Neural progenitor cell (in vitro differentiated cells): ENCODE measurements around the gene HP. TPM values are rescaled to one million over a fixed set of nuclear protein-coding genes. Genes with fewer than 3 reads are reported as not detected.

ENCODE experiments used
- DNase-seq: peaks from one replicate; pipeline ENCODE4 v3.0.0-alpha.2; 2016; ENCODE audit warnings: low spot score
- H2AFZ ChIP-seq: fragments of 200-600 bp; sonication (generic); replicated peaks from 2 replicates; pipeline ENCODE4 v1.6.1; 2016; ENCODE audit warnings: antibody characterized with exemption
- H3F3A ChIP-seq: fragments of 200-600 bp; sonication (generic); 2 replicates; pipeline ENCODE4 v1.6.1; 2016; ENCODE audit warnings: antibody characterized with exemption, low read depth
- H3K27ac ChIP-seq: fragments of 200-600 bp; sonication (generic); 2 replicates; pipeline ENCODE4 v1.5.1; 2016; ENCODE audit warnings: mild to moderate bottlenecking
- H3K27me3 ChIP-seq: fragments of 200-600 bp; sonication (generic); 2 replicates; pipeline ENCODE4 v1.6.1; 2016; ENCODE audit warnings: mild to moderate bottlenecking, moderate library complexity
- H3K36me3 ChIP-seq: fragments of 200-600 bp; sonication (generic); 2 replicates; pipeline ENCODE4 v1.5.1; 2016
- H3K4me1 ChIP-seq: fragments of 200-600 bp; sonication (generic); 2 replicates; pipeline ENCODE4 v1.6.1; 2016; ENCODE audit warnings: mixed run types
- H3K4me2 ChIP-seq: fragments of 200-600 bp; sonication (generic); 2 replicates; pipeline ENCODE4 v1.6.1; 2016
- H3K4me3 ChIP-seq: fragments of 200-600 bp; sonication (generic); 2 replicates; pipeline ENCODE4 v1.5.1; 2016
- H3K79me2 ChIP-seq: fragments of 200-600 bp; sonication (generic); 2 replicates; pipeline ENCODE4 v1.6.1; 2016; ENCODE audit warnings: low read depth
- H3K9ac ChIP-seq: fragments of 200-600 bp; sonication (generic); 2 replicates; pipeline ENCODE4 v1.6.1; 2016
- H3K9me3 ChIP-seq: fragments of 200-600 bp; sonication (generic); 2 replicates; pipeline ENCODE4 v1.5.1; 2016; ENCODE audit warnings: low read depth
- H4K20me1 ChIP-seq: fragments of 200-600 bp; sonication (generic); 2 replicates; pipeline ENCODE4 v1.6.1; 2016; ENCODE audit warnings: low read depth
- H3K27ac Mint-ChIP-seq: 3 replicates; pipeline ENCODE4 v1.8.0; 2021; ENCODE audit warnings: mixed read lengths
- H3K27me3 Mint-ChIP-seq: 2 replicates; pipeline ENCODE4 v1.8.0; 2022; ENCODE audit warnings: low read depth, mild to moderate bottlenecking, inconsistent platforms, moderate library complexity, mixed read lengths; ENCODE audit not compliant: insufficient read depth
- H3K36me3 Mint-ChIP-seq: 3 replicates; pipeline ENCODE4 v1.8.0; 2021; ENCODE audit warnings: mixed read lengths
- H3K4me1 Mint-ChIP-seq: 3 replicates; pipeline ENCODE4 v1.8.0; 2021; ENCODE audit warnings: mixed read lengths
- H3K4me3 Mint-ChIP-seq: 3 replicates; pipeline ENCODE4 v1.8.0; 2021; ENCODE audit warnings: mild to moderate bottlenecking, moderate library complexity, mixed read lengths
- H3K9me3 Mint-ChIP-seq: 3 replicates; pipeline ENCODE4 v1.8.0; 2020; ENCODE audit warnings: mixed read lengths
- EZH2 ChIP-seq: fragments of 200-600 bp; sonication (generic); IDR thresholded peaks from 2 replicates; pipeline ENCODE4 v1.6.1; 2017; ENCODE audit warnings: antibody characterized with exemption, mild to moderate bottlenecking, moderate library complexity
- EZH2phosphoT487 ChIP-seq: fragments of 200-600 bp; sonication (generic); IDR thresholded peaks from 2 replicates; pipeline ENCODE4 v1.6.1; 2017; ENCODE audit warnings: antibody characterized with exemption
- total RNA-seq: library from RNA; depleted of rRNA; stranded (reverse); fragments of >200 nt; gene quantifications from 2 replicates; pipeline ENCODE4 v1.2.3, GENCODE V29; 2015; ENCODE audit warnings: low replicate concordance
- TF ChIP-seq, protein P1 (sequence below): fragments of 200-600 bp; sonication (generic); IDR thresholded peaks from 2 replicates; pipeline ENCODE4 v1.5.1; 2017; ENCODE audit warnings: antibody characterized with exemption, mild to moderate bottlenecking

The HP gene
- total RNA-seq, 1 donor from 2014 or later = not detected

DNA sequence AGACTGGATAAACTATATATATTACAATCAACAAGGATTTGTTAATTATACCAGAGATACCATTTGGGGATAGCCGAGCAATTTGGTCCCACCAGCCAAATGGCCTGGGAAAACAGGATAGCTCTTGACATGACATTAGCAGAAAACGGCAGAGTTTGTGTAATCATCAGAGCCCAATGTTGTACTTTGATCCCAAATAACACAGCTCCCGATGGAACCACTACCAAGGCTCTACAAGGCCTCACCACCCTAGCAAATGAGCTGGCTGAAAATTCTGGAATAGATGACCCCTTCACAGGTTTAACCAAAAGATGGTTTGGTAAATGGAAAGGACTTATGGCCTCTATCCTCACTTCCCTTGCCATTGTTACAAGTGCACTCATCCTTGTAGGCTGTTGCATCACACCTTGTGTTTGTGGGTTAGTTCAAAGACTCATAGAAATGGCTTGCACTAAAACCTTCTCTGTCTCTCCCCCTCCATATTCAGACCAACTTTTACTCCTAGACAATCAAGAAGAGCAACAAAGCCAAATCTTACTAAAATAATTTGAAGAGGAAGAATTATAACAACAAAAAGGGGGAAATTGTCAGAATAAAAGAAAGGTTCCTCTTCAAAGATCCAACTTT, 29.6 kb downstream of the HP start:
- Mint-ChIP-seq H3K27me3 (peaks cover under 1% of the 10 kb centered on the region), H3K4me3 (no peak overlapping the region), H3K27ac (no peak overlapping the region), H3K4me1 (no peaks in the 10 kb centered on the region), H3K9me3 (no peaks in the 10 kb centered on the region), H3K36me3 (peaks cover 24% of the 10 kb centered on the region)
- Histone ChIP-seq H3K79me2 (no peaks in the 10 kb centered on the region), H4K20me1 (no peaks in the 10 kb centered on the region), H3K27ac (no peak overlapping the region), H3K4me3 (no peak overlapping the region), H3F3A (no peaks in the 10 kb centered on the region), H2AFZ (no peak overlapping the region), H3K4me2 (no peak overlapping the region), H3K36me3 (no peaks in the 10 kb centered on the region), H3K9ac (no peak overlapping the region), H3K27me3 (no peaks in the 10 kb centered on the region), H3K4me1 (no peaks in the 10 kb centered on the region), H3K9me3 (no peaks in the 10 kb centered on the region)
- no peak for DNase-seq
- TF ChIP-seq EZH2phosphoT487 = no peak
- TF ChIP-seq, protein P1, sequence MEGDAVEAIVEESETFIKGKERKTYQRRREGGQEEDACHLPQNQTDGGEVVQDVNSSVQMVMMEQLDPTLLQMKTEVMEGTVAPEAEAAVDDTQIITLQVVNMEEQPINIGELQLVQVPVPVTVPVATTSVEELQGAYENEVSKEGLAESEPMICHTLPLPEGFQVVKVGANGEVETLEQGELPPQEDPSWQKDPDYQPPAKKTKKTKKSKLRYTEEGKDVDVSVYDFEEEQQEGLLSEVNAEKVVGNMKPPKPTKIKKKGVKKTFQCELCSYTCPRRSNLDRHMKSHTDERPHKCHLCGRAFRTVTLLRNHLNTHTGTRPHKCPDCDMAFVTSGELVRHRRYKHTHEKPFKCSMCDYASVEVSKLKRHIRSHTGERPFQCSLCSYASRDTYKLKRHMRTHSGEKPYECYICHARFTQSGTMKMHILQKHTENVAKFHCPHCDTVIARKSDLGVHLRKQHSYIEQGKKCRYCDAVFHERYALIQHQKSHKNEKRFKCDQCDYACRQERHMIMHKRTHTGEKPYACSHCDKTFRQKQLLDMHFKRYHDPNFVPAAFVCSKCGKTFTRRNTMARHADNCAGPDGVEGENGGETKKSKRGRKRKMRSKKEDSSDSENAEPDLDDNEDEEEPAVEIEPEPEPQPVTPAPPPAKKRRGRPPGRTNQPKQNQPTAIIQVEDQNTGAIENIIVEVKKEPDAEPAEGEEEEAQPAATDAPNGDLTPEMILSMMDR = no peak
- TF ChIP-seq EZH2 = no peak

- Histone ChIP-seq H3K27me3 (no peaks in the 10 kb centered on the region), H3F3A (no peaks in the 10 kb centered on the region), H3K36me3 (no peaks in the 10 kb centered on the region), H3K9me3 (no peaks in the 10 kb centered on the region), H2AFZ (no peak overlapping the region), H4K20me1 (no peaks in the 10 kb centered on the region), H3K79me2 (no peaks in the 10 kb centered on the region), H3K4me1 (no peaks in the 10 kb centered on the region), H3K4me3 (no peak overlapping the region), H3K27ac (no peak overlapping the region), H3K4me2 (no peak overlapping the region), H3K9ac (no peak overlapping the region)
- no peak for DNase-seq
- Mint-ChIP-seq H3K9me3 (no peaks in the 10 kb centered on the region), H3K36me3 (peaks cover 28% of the 10 kb centered on the region), H3K4me3 (no peak overlapping the region), H3K27ac (no peak overlapping the region), H3K4me1 (no peaks in the 10 kb centered on the region), H3K27me3 (no peaks in the 10 kb centered on the region)
- TF ChIP-seq EZH2 = no peak
- TF ChIP-seq, protein P1 = no peak
- no peak for TF ChIP-seq EZH2phosphoT487
Observed at GRCh38 chr16:72084445-72084844, 30.1 kb downstream of the HP start.

DNA sequence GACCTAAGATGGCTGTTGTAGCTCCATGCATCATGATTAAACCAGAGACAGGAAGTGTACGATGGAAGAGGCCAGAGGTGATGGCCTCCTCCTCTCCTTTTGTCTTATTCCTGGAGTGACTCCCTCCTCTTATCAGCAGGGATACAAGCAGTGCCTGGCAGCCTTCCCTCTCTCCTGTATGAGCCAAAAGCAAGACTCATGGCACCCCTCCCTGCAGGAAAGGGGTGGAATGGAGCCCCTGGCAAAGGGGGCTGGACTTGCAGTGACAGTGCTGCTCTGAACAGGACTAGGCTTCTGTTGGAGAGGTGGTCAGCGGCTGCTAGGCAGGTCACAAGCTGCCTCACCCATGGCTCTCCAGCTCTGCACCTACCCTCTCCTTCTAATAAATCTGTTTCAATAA, 30.7 kb downstream of the HP start:
- Histone ChIP-seq H3K4me3 (no peak overlapping the region), H2AFZ (no peak overlapping the region), H3K36me3 (no peaks in the 10 kb centered on the region), H3K9ac (no peak overlapping the region), H3K4me2 (no peak overlapping the region), H3K27me3 (no peaks in the 10 kb centered on the region), H4K20me1 (no peaks in the 10 kb centered on the region), H3K4me1 (no peaks in the 10 kb centered on the region), H3K27ac (no peak overlapping the region), H3K79me2 (no peaks in the 10 kb centered on the region), H3F3A (no peaks in the 10 kb centered on the region), H3K9me3 (no peaks in the 10 kb centered on the region)
- no peak overlapping the region for H3K27ac Mint-ChIP-seq
- H3K27me3 Mint-ChIP-seq = no peaks in the 10 kb centered on the region
- no peaks in the 10 kb centered on the region for H3K4me1 Mint-ChIP-seq
- peaks cover 30% of the 10 kb centered on the region for H3K36me3 Mint-ChIP-seq
- no peak for DNase-seq
- no peaks in the 10 kb centered on the region for H3K9me3 Mint-ChIP-seq
- TF ChIP-seq EZH2 (no peak), EZH2phosphoT487 (no peak)
- TF ChIP-seq, protein P1 = no peak
- H3K4me3 Mint-ChIP-seq = no peak overlapping the region
